Colonic mucosa (tissue), 4 donors: ENCODE results near the gene BSG. TPM values are rescaled to one million over a fixed set of nuclear protein-coding genes. Genes with fewer than 3 reads are reported as not detected.
A peak's percentile ranks its signal among the peaks of the same experiment; 100 is the strongest.

ENCODE experiments used
- DNase-seq: peaks from one replicate; pipeline ENCODE4 v3.0.0-alpha.2; 2020
- H3K27ac ChIP-seq: fragments of 200-600 bp; one replicate; pipeline ENCODE4 v1.8.0; 2021
- H3K27me3 ChIP-seq: fragments of 200-600 bp; one replicate; pipeline ENCODE4 v1.8.0; 2021
- H3K36me3 ChIP-seq: fragments of 200-600 bp; one replicate; pipeline ENCODE4 v1.8.0; 2021
- H3K4me1 ChIP-seq: fragments of 200-600 bp; one replicate; pipeline ENCODE4 v1.8.0; 2021; ENCODE audit warnings: mild to moderate bottlenecking
- H3K4me3 ChIP-seq: fragments of 200-600 bp; one replicate; pipeline ENCODE4 v1.8.0; 2021
- H3K9ac ChIP-seq, 2 donors: one replicate each; pipeline ENCODE4 v1.7.0; 2013; ENCODE audit warnings: control low read depth in 2 of 2, low read depth in 2 of 2, low read length in 2 of 2
- H3K9me3 ChIP-seq: fragments of 200-600 bp; one replicate; pipeline ENCODE4 v1.8.0; 2021
- CTCF ChIP-seq: fragments of 200-600 bp; IDR thresholded peaks from one replicate; pipeline ENCODE4 v1.8.0; 2022; ENCODE audit warnings: antibody characterized with exemption, mild to moderate bottlenecking
- intact Hi-C: fragments of 100-400 bp; cut with DNase I; formaldehyde crosslinking; loops from one replicate; pipeline ENCODE4 v1.14.1; 2022
- total RNA-seq, 2 donors: library from RNA; stranded (reverse); fragmentation: NEBNext Ultra II Directional in 1 of 2; extraction: Animal tissue kit (Norgen Biotek cat#: 25700) in 1 of 2; gene quantifications; one replicate each; pipeline ENCODE4 v1.2.1, GENCODE V29; 2021
- donor health status: healthy.
- donor health status: DM: no; HTN: no; CAD: no.
- donor health status: DM: no; HTN: no; CAD: no.

BSG gene
- total RNA-seq = 1,000 to 10,000 TPM in 1 of 2 donors, 100 to 1,000 TPM in 1; 920 to 1,084 TPM

- DNase-seq = peak; percentile 99
- no peak for TF ChIP-seq CTCF
- Histone ChIP-seq H3K27ac (peak within 1 kb of the TSS; percentile 93), H3K27me3 (no peaks in the 10 kb centered on the region), H3K9me3 (no peaks in the 10 kb centered on the region), H3K4me1 (peaks cover 18% of the 10 kb centered on the region), H3K9ac (peak within 1 kb of the TSS; percentile 96 to 98), H3K36me3 (no peaks in the 10 kb centered on the region), H3K4me3 (peak within 1 kb of the TSS; percentile 99)
- intact Hi-C loops = no loop called here
These were observed at the start of gene BSG for GRCh38 chr19:572140-572742. Gene BSG (plus strand): TSS chr19:572596. CDS start chr19:572635, 39 bp downstream.

- H3K4me1 ChIP-seq = no peaks in the 10 kb centered on the region
- DNase-seq = no peak
- no peak for TF ChIP-seq CTCF
These were observed 49.7 kb upstream of the BSG start for GRCh38 chr19:522726-523125.

GRCh38 chr19:524062-524674 is 48.2 kb upstream of the BSG start:
- intact Hi-C loops = no loop called here
- Histone ChIP-seq H3K27me3 (no peaks in the 10 kb centered on the region), H3K4me3 (no peak overlapping the region), H3K9ac (no peak overlapping the region), H3K9me3 (no peaks in the 10 kb centered on the region), H3K36me3 (no peaks in the 10 kb centered on the region), H3K27ac (no peak overlapping the region), H3K4me1 (no peaks in the 10 kb centered on the region)
- no peak for DNase-seq
- no peak for TF ChIP-seq CTCF

More at GRCh38 chr19:522726-523125, 49.7 kb upstream of the BSG start:
- Histone ChIP-seq H3K27me3 (no peaks in the 10 kb centered on the region), H3K9ac (no peak overlapping the region), H3K27ac (no peak overlapping the region), H3K4me3 (no peak overlapping the region), H3K36me3 (no peaks in the 10 kb centered on the region), H3K9me3 (no peaks in the 10 kb centered on the region)
- intact Hi-C loops = no loop called here

- Histone ChIP-seq H3K4me1 (no peaks in the 10 kb centered on the region), H3K9me3 (no peaks in the 10 kb centered on the region), H3K27me3 (no peaks in the 10 kb centered on the region), H3K36me3 (no peaks in the 10 kb centered on the region), H3K9ac (no peak overlapping the region), H3K27ac (no peak overlapping the region), H3K4me3 (no peak overlapping the region)
- intact Hi-C loops = no loop called here
- DNase-seq = no peak
- TF ChIP-seq CTCF = no peak
These were observed 47.4 kb upstream of the BSG start for GRCh38 chr19:525029-525428.

- Histone ChIP-seq H3K27me3 (no peaks in the 10 kb centered on the region), H3K9ac (no peak overlapping the region), H3K4me3 (no peak overlapping the region), H3K36me3 (no peaks in the 10 kb centered on the region), H3K27ac (no peak overlapping the region), H3K9me3 (no peaks in the 10 kb centered on the region), H3K4me1 (no peaks in the 10 kb centered on the region)
- intact Hi-C loops = no loop called here
- DNase-seq = no peak
- TF ChIP-seq CTCF = no peak
These were observed 46.5 kb upstream of the BSG start for GRCh38 chr19:525857-526419.
